OCI-LY3 (cell line): ENCODE results near the gene KCTD16.

ENCODE experiments used
- H2AFZ ChIP-seq: fragments of 200-600, 300-600 bp; shearing (Covaris generic); 2 replicates; pipeline ENCODE4 v1.6.0; 2014; ENCODE audit warnings: antibody characterized with exemption, low read depth, low read length
- H3K27ac ChIP-seq: fragments of 200-600, 300-600 bp; sonication (generic); 2 replicates; pipeline ENCODE4 v1.5.1; 2014; ENCODE audit warnings: mild to moderate bottlenecking, low read length, moderate library complexity, mixed read lengths
- H3K27me3 ChIP-seq: fragments of 200-600, 300-600 bp; sonication (generic); 2 replicates; pipeline ENCODE4 v1.6.1; 2014; ENCODE audit warnings: low read depth, low read length, mixed read lengths
- H3K36me3 ChIP-seq: fragments of 200-600, 300-600 bp; sonication (generic); replicated peaks from 2 replicates; pipeline ENCODE3; 2014; ENCODE audit warnings: low read depth, low read length, mixed read lengths
- H3K4me1 ChIP-seq: fragments of 300-600, 200-600 bp; sonication (generic); 2 replicates; pipeline ENCODE4 v1.6.1; 2014; ENCODE audit warnings: low read length, mixed read lengths
- H3K4me2 ChIP-seq: fragments of 200-600, 300-600 bp; sonication (generic); 2 replicates; pipeline ENCODE4 v1.6.1; 2014; ENCODE audit warnings: low read length, mixed read lengths
- H3K4me3 ChIP-seq: fragments of 300-600, 200-600 bp; sonication (generic); 2 replicates; pipeline ENCODE4 v1.5.1; 2014; ENCODE audit warnings: antibody characterized with exemption, mild to moderate bottlenecking, low read length, moderate library complexity
- H3K79me2 ChIP-seq: fragments of 300-600, 200-600 bp; shearing (Covaris generic); 2 replicates; pipeline ENCODE4 v1.6.1; 2014; ENCODE audit warnings: mild to moderate bottlenecking, low read length, mixed read lengths
- H3K9ac ChIP-seq: fragments of 300-600, 200-600 bp; shearing (Covaris generic); 2 replicates; pipeline ENCODE4 v1.6.0; 2014; ENCODE audit warnings: mild to moderate bottlenecking, low read length, moderate library complexity
- H3K9me3 ChIP-seq: fragments of 200-600, 300-600 bp; shearing (Covaris generic); 2 replicates; pipeline ENCODE4 v1.6.1; 2014; ENCODE audit warnings: low read length, mixed read lengths; ENCODE audit not compliant: insufficient read depth
- H4K20me1 ChIP-seq: fragments of 200-600, 300-600 bp; sonication (generic); 2 replicates; pipeline ENCODE4 v1.6.1; 2016; ENCODE audit warnings: low read length, mixed read lengths; ENCODE audit not compliant: insufficient read depth
- CTCF ChIP-seq: fragments of 200-600, 300-600 bp; sonication (generic); IDR thresholded peaks from 2 replicates; pipeline ENCODE4 v1.5.1; 2014; ENCODE audit warnings: antibody characterized with exemption, low read length, low read depth
- EZH2phosphoT487 ChIP-seq: fragments of 200-600 bp; shearing (Covaris generic); IDR thresholded peaks from 2 replicates; pipeline ENCODE4 v1.6.1; 2018; ENCODE audit warnings: antibody characterized with exemption, mixed run types, low read depth

The KCTD16 gene

GRCh38 chr5:144404672-144405071 lies 234.0 kb downstream of the KCTD16 start:
- no peak overlapping the region for H3K4me2 ChIP-seq
- H3K79me2 ChIP-seq: no peaks in the 10 kb centered on the region
- no peak overlapping the region for H3K27ac ChIP-seq
- no peak overlapping the region for H2AFZ ChIP-seq
- H3K4me3 ChIP-seq: no peak overlapping the region
- no peak overlapping the region for H3K9ac ChIP-seq
- H4K20me1 ChIP-seq: no peaks in the 10 kb centered on the region
- no peaks in the 10 kb centered on the region for H3K36me3 ChIP-seq
- H3K27me3 ChIP-seq: no peaks in the 10 kb centered on the region
- no peaks in the 10 kb centered on the region for H3K9me3 ChIP-seq
- no peaks in the 10 kb centered on the region for H3K4me1 ChIP-seq
- TF ChIP-seq EZH2phosphoT487 (no peak), CTCF (no peak)

GRCh38 chr5:144405991-144406390 lies 235.3 kb downstream of the KCTD16 start:
- Histone ChIP-seq H2AFZ (no peak overlapping the region), H3K4me3 (no peak overlapping the region), H3K36me3 (no peaks in the 10 kb centered on the region), H3K4me1 (no peaks in the 10 kb centered on the region), H3K79me2 (no peaks in the 10 kb centered on the region), H3K27me3 (no peaks in the 10 kb centered on the region), H3K9me3 (no peaks in the 10 kb centered on the region), H3K4me2 (no peak overlapping the region), H4K20me1 (no peaks in the 10 kb centered on the region), H3K27ac (no peak overlapping the region), H3K9ac (no peak overlapping the region)
- TF ChIP-seq CTCF (no peak), EZH2phosphoT487 (no peak)

GRCh38 chr5:144406442-144406841 lies 235.8 kb downstream of the KCTD16 start:
- Histone ChIP-seq H3K79me2 (no peaks in the 10 kb centered on the region), H3K36me3 (no peaks in the 10 kb centered on the region), H3K9me3 (no peaks in the 10 kb centered on the region), H3K27me3 (no peaks in the 10 kb centered on the region), H3K4me3 (no peak overlapping the region), H4K20me1 (no peaks in the 10 kb centered on the region), H3K27ac (no peak overlapping the region), H2AFZ (no peak overlapping the region), H3K4me2 (no peak overlapping the region), H3K9ac (no peak overlapping the region), H3K4me1 (no peaks in the 10 kb centered on the region)
- TF ChIP-seq CTCF (no peak), EZH2phosphoT487 (no peak)

GRCh38 chr5:144414202-144415029 lies 243.7 kb downstream of the KCTD16 start:
- Histone ChIP-seq H3K36me3 (no peaks in the 10 kb centered on the region), H3K79me2 (no peaks in the 10 kb centered on the region), H3K9ac (no peak overlapping the region), H4K20me1 (no peaks in the 10 kb centered on the region), H3K27me3 (no peaks in the 10 kb centered on the region), H2AFZ (no peak overlapping the region), H3K4me1 (no peaks in the 10 kb centered on the region), H3K27ac (no peak overlapping the region), H3K4me2 (no peak overlapping the region), H3K4me3 (no peak overlapping the region), H3K9me3 (no peaks in the 10 kb centered on the region)
- TF ChIP-seq EZH2phosphoT487 (no peak), CTCF (no peak)
